Nephron progenitor cell (in vitro differentiated cells): ENCODE data around the gene DSPP.

Source experiments
- DNase-seq: peaks from one replicate; pipeline ENCODE4 v3.0.0; 2021
- H3K27ac Mint-ChIP-seq: 2 replicates; pipeline ENCODE4 v1.8.0; 2021; ENCODE audit warnings: mild to moderate bottlenecking, moderate library complexity, mixed read lengths
- H3K27me3 Mint-ChIP-seq: 2 replicates; pipeline ENCODE4 v1.8.0; 2021; ENCODE audit warnings: mild to moderate bottlenecking, low read depth, mixed read lengths; ENCODE audit not compliant: poor library complexity
- H3K36me3 Mint-ChIP-seq: 2 replicates; pipeline ENCODE4 v1.8.0; 2021; ENCODE audit warnings: low read depth, mixed read lengths
- H3K4me1 Mint-ChIP-seq: 2 replicates; pipeline ENCODE4 v1.8.0; 2021; ENCODE audit warnings: mixed read lengths
- H3K4me3 Mint-ChIP-seq: 2 replicates; pipeline ENCODE4 v1.8.0; 2021; ENCODE audit warnings: mild to moderate bottlenecking, moderate library complexity, mixed read lengths
- H3K9me3 Mint-ChIP-seq: 2 replicates; pipeline ENCODE4 v1.8.0; 2021; ENCODE audit warnings: mild to moderate bottlenecking, moderate library complexity, mixed read lengths
- CTCF ChIP-seq: fragments of 200-600 bp; sonication (generic); IDR thresholded peaks from 2 replicates; pipeline ENCODE4 v1.5.0; 2021; ENCODE audit warnings: antibody characterized with exemption

Gene DSPP

GRCh38 chr4:87608229-87608628, at the start of gene DSPP:
Gene DSPP, plus strand, starts transcription at chr4:87608529. Its CDS starts 2,380 bp downstream, at chr4:87610909.
- H3K27me3 Mint-ChIP-seq = no peaks in the 10 kb centered on the region
- H3K27ac Mint-ChIP-seq = no peak within 1 kb of the TSS
- no peak within 1 kb of the TSS for H3K4me3 Mint-ChIP-seq
- no peak for TF ChIP-seq CTCF
- H3K9me3 Mint-ChIP-seq = no peaks in the 10 kb centered on the region
- DNase-seq = no peak
- H3K36me3 Mint-ChIP-seq = no peaks in the 10 kb centered on the region
- no peaks in the 10 kb centered on the region for H3K4me1 Mint-ChIP-seq

- H3K36me3 Mint-ChIP-seq = no peaks in the 10 kb centered on the region
- DNase-seq = peak; percentile 4
- TF ChIP-seq CTCF = no peak
- H3K27ac Mint-ChIP-seq = no peak overlapping the region
- no peak overlapping the region for H3K4me3 Mint-ChIP-seq
- peaks cover 8% of the 10 kb centered on the region for H3K27me3 Mint-ChIP-seq
- H3K9me3 Mint-ChIP-seq = no peaks in the 10 kb centered on the region
- no peaks in the 10 kb centered on the region for H3K4me1 Mint-ChIP-seq
Measured at GRCh38 chr4:87559090-87559837, 49.1 kb upstream of the DSPP start.

GRCh38 chr4:87560802-87561201, 47.5 kb upstream of the DSPP start:
- H3K36me3 Mint-ChIP-seq = no peaks in the 10 kb centered on the region
- H3K4me1 Mint-ChIP-seq = peaks cover 7% of the 10 kb centered on the region
- TF ChIP-seq CTCF = no peak
- H3K9me3 Mint-ChIP-seq = no peaks in the 10 kb centered on the region
- H3K4me3 Mint-ChIP-seq = no peak overlapping the region
- H3K27ac Mint-ChIP-seq = no peak overlapping the region
- H3K27me3 Mint-ChIP-seq = peaks cover 4% of the 10 kb centered on the region
- DNase-seq = no peak

- Mint-ChIP-seq H3K36me3 (no peaks in the 10 kb centered on the region), H3K27me3 (no peaks in the 10 kb centered on the region), H3K27ac (peak overlapping the region; percentile 7), H3K4me3 (no peak overlapping the region), H3K9me3 (peaks cover 3% of the 10 kb centered on the region), H3K4me1 (peaks cover 20% of the 10 kb centered on the region)
- no peak for DNase-seq
- no peak for TF ChIP-seq CTCF
Measured at GRCh38 chr4:87565746-87566145, 42.6 kb upstream of the DSPP start.

- TF ChIP-seq CTCF = no peak
- Mint-ChIP-seq H3K27me3 (no peaks in the 10 kb centered on the region), H3K9me3 (peaks cover 3% of the 10 kb centered on the region), H3K4me3 (no peak overlapping the region), H3K27ac (peak overlapping the region; percentile 7), H3K4me1 (peaks cover 20% of the 10 kb centered on the region), H3K36me3 (no peaks in the 10 kb centered on the region)
- no peak for DNase-seq
Measured at GRCh38 chr4:87566276-87566675, 42.1 kb upstream of the DSPP start.

GRCh38 chr4:87567191-87567590, 41.1 kb upstream of the DSPP start:
- TF ChIP-seq CTCF = no peak
- Mint-ChIP-seq H3K9me3 (peaks cover 3% of the 10 kb centered on the region), H3K27me3 (no peaks in the 10 kb centered on the region), H3K4me1 (peaks cover 20% of the 10 kb centered on the region), H3K4me3 (no peak overlapping the region), H3K36me3 (no peaks in the 10 kb centered on the region), H3K27ac (no peak overlapping the region)
- DNase-seq = no peak
